HG03521 (cell line): ENCODE results near the gene CHMP6.

Source experiments
- ATAC-seq: cut with Tn5 transposase; IDR thresholded peaks from one replicate; pipeline ENCODE4 v1.9.1; 2021; ENCODE audit warnings: mild to moderate bottlenecking, moderate library complexity; ENCODE audit not compliant: unreplicated experiment

CHMP6 gene

GRCh38 chr17:80970762-80971703, 20.6 kb upstream of the CHMP6 start:
- ATAC-seq, result no peak

- ATAC-seq, result no peak
These were observed 19.8 kb upstream of the CHMP6 start for GRCh38 chr17:80971704-80972304.

GRCh38 chr17:80976701-80977100, 14.9 kb upstream of the CHMP6 start:
- ATAC-seq, result no peak

- no peak for ATAC-seq
These were observed 14.5 kb upstream of the CHMP6 start for GRCh38 chr17:80977172-80977571.

GRCh38 chr17:80978499-80979497, 12.8 kb upstream of the CHMP6 start:
- ATAC-seq, result no peak

- ATAC-seq, result no peak
These were observed 11.9 kb upstream of the CHMP6 start for GRCh38 chr17:80979547-80980378.

- ATAC-seq, result no peak
These were observed 11.1 kb upstream of the CHMP6 start for GRCh38 chr17:80980397-80981061.

GRCh38 chr17:80981062-80981902, 10.4 kb upstream of the CHMP6 start:
- ATAC-seq, result no peak

- no peak for ATAC-seq
These were observed 9.7 kb upstream of the CHMP6 start for GRCh38 chr17:80981929-80982425.

GRCh38 chr17:80982426-80982974, 9.1 kb upstream of the CHMP6 start:
- ATAC-seq, result no peak

GRCh38 chr17:80983545-80983944, 8.1 kb upstream of the CHMP6 start:
- no peak for ATAC-seq

- ATAC-seq, result no peak
These were observed 6.9 kb upstream of the CHMP6 start for GRCh38 chr17:80984749-80985148.

- no peak for ATAC-seq
These were observed 5.6 kb upstream of the CHMP6 start for GRCh38 chr17:80986046-80986445.

GRCh38 chr17:80986816-80987475, 4.7 kb upstream of the CHMP6 start:
- no peak for ATAC-seq

- ATAC-seq, result no peak
These were observed 3.6 kb upstream of the CHMP6 start for GRCh38 chr17:80987941-80988461.

GRCh38 chr17:80989586-80989913, 2.1 kb upstream of the CHMP6 start:
- no peak for ATAC-seq

- ATAC-seq, result no peak
These were observed 558 bp upstream of the CHMP6 start for GRCh38 chr17:80990921-80991644.
